ENCODE data around the gene POGLUT3. TPM values are rescaled to one million over a fixed set of nuclear protein-coding genes. Genes with fewer than 3 reads are reported as not detected.

Gene POGLUT3
- total RNA-seq, 1 experiment from 2014 or later = 15.3 TPM

DNA sequence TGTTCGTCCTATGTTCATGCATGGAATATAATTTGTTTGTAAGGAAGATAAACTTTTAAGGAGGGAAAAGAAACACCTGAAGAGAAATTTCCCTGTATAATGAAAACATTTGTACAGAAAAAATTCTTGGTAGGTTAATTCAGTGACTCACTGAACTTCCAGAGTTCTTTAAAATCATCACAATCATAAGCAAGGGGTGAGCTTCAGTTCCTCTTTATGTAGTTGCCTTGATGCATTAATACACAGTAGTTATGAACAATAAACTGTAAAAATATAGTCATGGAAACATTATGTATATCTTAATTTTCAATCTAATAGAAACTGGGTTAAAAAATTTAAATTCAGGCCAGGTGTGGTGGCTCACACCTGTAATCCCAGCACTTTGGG, 29.7 kb downstream of the POGLUT3 start:
- peak overlapping the region; percentile 95; the same call in 1 of the 2 replicates for H3K4me3 Mint-ChIP-seq
- no peaks in the 10 kb centered on the region for H3K27me3 Mint-ChIP-seq (ENCODE audit: low read depth)

More for the DNA sequence above, 29.7 kb downstream of the POGLUT3 start:
- DNase-seq (ENCODE audit: low spot score) (no peak), ATAC-seq (no peak)
- Mint-ChIP-seq H3K9me3 (no peaks in the 10 kb centered on the region), H3K27ac (peak overlapping the region; percentile 22), H3K4me1 (no peaks in the 10 kb centered on the region), H3K36me3 (peaks cover under 1% of the 10 kb centered on the region; the same call in 1 of the 2 replicates)
- ChIA-PET CTCF (no interaction called here), POLR2A (no interaction called here)
- TF ChIP-seq, protein P1, sequence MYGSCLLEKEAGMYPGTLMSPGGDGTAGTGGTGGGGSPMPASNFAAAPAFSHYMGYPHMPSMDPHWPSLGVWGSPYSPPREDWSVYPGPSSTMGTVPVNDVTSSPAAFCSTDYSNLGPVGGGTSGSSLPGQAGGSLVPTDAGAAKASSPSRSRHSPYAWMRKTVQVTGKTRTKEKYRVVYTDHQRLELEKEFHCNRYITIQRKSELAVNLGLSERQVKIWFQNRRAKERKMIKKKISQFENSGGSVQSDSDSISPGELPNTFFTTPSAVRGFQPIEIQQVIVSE (CRISPR knock-in tag; IDR thresholded peaks at IDR 0.05; ENCODE audit: borderline replicate concordance) = no peak
- TF ChIP-seq, protein P2, sequence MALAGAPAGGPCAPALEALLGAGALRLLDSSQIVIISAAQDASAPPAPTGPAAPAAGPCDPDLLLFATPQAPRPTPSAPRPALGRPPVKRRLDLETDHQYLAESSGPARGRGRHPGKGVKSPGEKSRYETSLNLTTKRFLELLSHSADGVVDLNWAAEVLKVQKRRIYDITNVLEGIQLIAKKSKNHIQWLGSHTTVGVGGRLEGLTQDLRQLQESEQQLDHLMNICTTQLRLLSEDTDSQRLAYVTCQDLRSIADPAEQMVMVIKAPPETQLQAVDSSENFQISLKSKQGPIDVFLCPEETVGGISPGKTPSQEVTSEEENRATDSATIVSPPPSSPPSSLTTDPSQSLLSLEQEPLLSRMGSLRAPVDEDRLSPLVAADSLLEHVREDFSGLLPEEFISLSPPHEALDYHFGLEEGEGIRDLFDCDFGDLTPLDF (CRISPR knock-in tag; IDR thresholded peaks at IDR 0.05) = no peak
- TF ChIP-seq, protein P3, sequence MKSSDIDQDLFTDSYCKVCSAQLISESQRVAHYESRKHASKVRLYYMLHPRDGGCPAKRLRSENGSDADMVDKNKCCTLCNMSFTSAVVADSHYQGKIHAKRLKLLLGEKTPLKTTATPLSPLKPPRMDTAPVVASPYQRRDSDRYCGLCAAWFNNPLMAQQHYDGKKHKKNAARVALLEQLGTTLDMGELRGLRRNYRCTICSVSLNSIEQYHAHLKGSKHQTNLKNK (CRISPR knock-in tag; IDR thresholded peaks at IDR 0.05) = no peak
- no peak for TF ChIP-seq NR2C2 (CRISPR knock-in tag; IDR thresholded peaks at IDR 0.05)
- TF ChIP-seq, protein P4, sequence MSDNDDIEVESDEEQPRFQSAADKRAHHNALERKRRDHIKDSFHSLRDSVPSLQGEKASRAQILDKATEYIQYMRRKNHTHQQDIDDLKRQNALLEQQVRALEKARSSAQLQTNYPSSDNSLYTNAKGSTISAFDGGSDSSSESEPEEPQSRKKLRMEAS (CRISPR knock-in tag; IDR thresholded peaks at IDR 0.05) = no peak
- TF ChIP-seq, protein P5, sequence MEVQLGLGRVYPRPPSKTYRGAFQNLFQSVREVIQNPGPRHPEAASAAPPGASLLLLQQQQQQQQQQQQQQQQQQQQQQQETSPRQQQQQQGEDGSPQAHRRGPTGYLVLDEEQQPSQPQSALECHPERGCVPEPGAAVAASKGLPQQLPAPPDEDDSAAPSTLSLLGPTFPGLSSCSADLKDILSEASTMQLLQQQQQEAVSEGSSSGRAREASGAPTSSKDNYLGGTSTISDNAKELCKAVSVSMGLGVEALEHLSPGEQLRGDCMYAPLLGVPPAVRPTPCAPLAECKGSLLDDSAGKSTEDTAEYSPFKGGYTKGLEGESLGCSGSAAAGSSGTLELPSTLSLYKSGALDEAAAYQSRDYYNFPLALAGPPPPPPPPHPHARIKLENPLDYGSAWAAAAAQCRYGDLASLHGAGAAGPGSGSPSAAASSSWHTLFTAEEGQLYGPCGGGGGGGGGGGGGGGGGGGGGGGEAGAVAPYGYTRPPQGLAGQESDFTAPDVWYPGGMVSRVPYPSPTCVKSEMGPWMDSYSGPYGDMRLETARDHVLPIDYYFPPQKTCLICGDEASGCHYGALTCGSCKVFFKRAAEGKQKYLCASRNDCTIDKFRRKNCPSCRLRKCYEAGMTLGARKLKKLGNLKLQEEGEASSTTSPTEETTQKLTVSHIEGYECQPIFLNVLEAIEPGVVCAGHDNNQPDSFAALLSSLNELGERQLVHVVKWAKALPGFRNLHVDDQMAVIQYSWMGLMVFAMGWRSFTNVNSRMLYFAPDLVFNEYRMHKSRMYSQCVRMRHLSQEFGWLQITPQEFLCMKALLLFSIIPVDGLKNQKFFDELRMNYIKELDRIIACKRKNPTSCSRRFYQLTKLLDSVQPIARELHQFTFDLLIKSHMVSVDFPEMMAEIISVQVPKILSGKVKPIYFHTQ (CRISPR knock-in tag; IDR thresholded peaks at IDR 0.05) = no peak
- TF ChIP-seq TEAD1 (CRISPR knock-in tag; IDR thresholded peaks at IDR 0.05) = no peak
- TF ChIP-seq ZNF671 (CRISPR knock-in tag; IDR thresholded peaks at IDR 0.05) = no peak
- TF ChIP-seq SOX15 (CRISPR knock-in tag; IDR thresholded peaks at IDR 0.05) = no peak
- no peak for TF ChIP-seq ELF4 (CRISPR knock-in tag; IDR thresholded peaks at IDR 0.05; ENCODE audit: low read depth)
- no peak for TF ChIP-seq NFATC4 (CRISPR knock-in tag; IDR thresholded peaks at IDR 0.05)
- TF ChIP-seq, protein P6, sequence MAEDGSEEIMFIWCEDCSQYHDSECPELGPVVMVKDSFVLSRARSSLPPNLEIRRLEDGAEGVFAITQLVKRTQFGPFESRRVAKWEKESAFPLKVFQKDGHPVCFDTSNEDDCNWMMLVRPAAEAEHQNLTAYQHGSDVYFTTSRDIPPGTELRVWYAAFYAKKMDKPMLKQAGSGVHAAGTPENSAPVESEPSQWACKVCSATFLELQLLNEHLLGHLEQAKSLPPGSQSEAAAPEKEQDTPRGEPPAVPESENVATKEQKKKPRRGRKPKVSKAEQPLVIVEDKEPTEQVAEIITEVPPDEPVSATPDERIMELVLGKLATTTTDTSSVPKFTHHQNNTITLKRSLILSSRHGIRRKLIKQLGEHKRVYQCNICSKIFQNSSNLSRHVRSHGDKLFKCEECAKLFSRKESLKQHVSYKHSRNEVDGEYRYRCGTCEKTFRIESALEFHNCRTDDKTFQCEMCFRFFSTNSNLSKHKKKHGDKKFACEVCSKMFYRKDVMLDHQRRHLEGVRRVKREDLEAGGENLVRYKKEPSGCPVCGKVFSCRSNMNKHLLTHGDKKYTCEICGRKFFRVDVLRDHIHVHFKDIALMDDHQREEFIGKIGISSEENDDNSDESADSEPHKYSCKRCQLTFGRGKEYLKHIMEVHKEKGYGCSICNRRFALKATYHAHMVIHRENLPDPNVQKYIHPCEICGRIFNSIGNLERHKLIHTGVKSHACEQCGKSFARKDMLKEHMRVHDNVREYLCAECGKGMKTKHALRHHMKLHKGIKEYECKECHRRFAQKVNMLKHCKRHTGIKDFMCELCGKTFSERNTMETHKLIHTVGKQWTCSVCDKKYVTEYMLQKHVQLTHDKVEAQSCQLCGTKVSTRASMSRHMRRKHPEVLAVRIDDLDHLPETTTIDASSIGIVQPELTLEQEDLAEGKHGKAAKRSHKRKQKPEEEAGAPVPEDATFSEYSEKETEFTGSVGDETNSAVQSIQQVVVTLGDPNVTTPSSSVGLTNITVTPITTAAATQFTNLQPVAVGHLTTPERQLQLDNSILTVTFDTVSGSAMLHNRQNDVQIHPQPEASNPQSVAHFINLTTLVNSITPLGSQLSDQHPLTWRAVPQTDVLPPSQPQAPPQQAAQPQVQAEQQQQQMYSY (CRISPR knock-in tag; IDR thresholded peaks at IDR 0.05) = no peak
- TF ChIP-seq, protein P7, sequence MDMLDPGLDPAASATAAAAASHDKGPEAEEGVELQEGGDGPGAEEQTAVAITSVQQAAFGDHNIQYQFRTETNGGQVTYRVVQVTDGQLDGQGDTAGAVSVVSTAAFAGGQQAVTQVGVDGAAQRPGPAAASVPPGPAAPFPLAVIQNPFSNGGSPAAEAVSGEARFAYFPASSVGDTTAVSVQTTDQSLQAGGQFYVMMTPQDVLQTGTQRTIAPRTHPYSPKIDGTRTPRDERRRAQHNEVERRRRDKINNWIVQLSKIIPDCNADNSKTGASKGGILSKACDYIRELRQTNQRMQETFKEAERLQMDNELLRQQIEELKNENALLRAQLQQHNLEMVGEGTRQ (CRISPR knock-in tag; IDR thresholded peaks at IDR 0.05) = no peak
- TF ChIP-seq, protein P8, sequence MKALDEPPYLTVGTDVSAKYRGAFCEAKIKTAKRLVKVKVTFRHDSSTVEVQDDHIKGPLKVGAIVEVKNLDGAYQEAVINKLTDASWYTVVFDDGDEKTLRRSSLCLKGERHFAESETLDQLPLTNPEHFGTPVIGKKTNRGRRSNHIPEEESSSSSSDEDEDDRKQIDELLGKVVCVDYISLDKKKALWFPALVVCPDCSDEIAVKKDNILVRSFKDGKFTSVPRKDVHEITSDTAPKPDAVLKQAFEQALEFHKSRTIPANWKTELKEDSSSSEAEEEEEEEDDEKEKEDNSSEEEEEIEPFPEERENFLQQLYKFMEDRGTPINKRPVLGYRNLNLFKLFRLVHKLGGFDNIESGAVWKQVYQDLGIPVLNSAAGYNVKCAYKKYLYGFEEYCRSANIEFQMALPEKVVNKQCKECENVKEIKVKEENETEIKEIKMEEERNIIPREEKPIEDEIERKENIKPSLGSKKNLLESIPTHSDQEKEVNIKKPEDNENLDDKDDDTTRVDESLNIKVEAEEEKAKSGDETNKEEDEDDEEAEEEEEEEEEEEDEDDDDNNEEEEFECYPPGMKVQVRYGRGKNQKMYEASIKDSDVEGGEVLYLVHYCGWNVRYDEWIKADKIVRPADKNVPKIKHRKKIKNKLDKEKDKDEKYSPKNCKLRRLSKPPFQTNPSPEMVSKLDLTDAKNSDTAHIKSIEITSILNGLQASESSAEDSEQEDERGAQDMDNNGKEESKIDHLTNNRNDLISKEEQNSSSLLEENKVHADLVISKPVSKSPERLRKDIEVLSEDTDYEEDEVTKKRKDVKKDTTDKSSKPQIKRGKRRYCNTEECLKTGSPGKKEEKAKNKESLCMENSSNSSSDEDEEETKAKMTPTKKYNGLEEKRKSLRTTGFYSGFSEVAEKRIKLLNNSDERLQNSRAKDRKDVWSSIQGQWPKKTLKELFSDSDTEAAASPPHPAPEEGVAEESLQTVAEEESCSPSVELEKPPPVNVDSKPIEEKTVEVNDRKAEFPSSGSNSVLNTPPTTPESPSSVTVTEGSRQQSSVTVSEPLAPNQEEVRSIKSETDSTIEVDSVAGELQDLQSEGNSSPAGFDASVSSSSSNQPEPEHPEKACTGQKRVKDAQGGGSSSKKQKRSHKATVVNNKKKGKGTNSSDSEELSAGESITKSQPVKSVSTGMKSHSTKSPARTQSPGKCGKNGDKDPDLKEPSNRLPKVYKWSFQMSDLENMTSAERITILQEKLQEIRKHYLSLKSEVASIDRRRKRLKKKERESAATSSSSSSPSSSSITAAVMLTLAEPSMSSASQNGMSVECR (CRISPR knock-in tag; IDR thresholded peaks at IDR 0.05; ENCODE audit: borderline replicate concordance) = no peak
- TF ChIP-seq, protein P9, sequence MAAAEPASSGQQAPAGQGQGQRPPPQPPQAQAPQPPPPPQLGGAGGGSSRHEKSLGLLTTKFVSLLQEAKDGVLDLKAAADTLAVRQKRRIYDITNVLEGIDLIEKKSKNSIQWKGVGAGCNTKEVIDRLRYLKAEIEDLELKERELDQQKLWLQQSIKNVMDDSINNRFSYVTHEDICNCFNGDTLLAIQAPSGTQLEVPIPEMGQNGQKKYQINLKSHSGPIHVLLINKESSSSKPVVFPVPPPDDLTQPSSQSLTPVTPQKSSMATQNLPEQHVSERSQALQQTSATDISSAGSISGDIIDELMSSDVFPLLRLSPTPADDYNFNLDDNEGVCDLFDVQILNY (CRISPR knock-in tag; IDR thresholded peaks at IDR 0.05) = no peak
